GM18498 (cell line): ENCODE data around the gene PCAT6.
"Not testable (repeated sequence)": the region's sequence is repeated elsewhere in the genome, so short reads cannot be mapped to it uniquely, and the experiment has no call there.

Experiments used
- ATAC-seq: cut with Tn5 transposase; IDR thresholded peaks from one replicate; pipeline ENCODE4 v1.9.1; 2021; ENCODE audit warnings: mild to moderate bottlenecking, moderate library complexity; ENCODE audit not compliant: unreplicated experiment

Gene PCAT6

GRCh38 chr1:202806845-202807450 is 3.8 kb upstream of the PCAT6 start:
- ATAC-seq = no peak

GRCh38 chr1:202807451-202807925 is 3.3 kb upstream of the PCAT6 start:
- no peak for ATAC-seq

GRCh38 chr1:202807926-202808757 is 2.6 kb upstream of the PCAT6 start, which contains the start of gene KDM5B:
KDM5B (minus strand) TSS chr1:202808421; CDS start chr1:202808305, 116 bp downstream.
- ATAC-seq = no peak

GRCh38 chr1:202809597-202810159 is 1.1 kb upstream of the PCAT6 start:
- no peak for ATAC-seq

GRCh38 chr1:202810193-202810614 is 550 bp upstream of the PCAT6 start:
- ATAC-seq = no peak

GRCh38 chr1:202811296-202812175 is 782 bp downstream of the PCAT6 start:
- ATAC-seq = peak; percentile 16

- no peak for ATAC-seq
Observed at GRCh38 chr1:202812176-202813026, 1.6 kb downstream of the PCAT6 start.

GRCh38 chr1:202815120-202815519 is 4.4 kb downstream of the PCAT6 start:
- no peak for ATAC-seq

GRCh38 chr1:202818819-202819218 is 8.1 kb downstream of the PCAT6 start:
- no peak for ATAC-seq

- ATAC-seq = no peak
Observed at GRCh38 chr1:202821467-202821866, 10.7 kb downstream of the PCAT6 start.

- no peak for ATAC-seq
Observed at GRCh38 chr1:202825748-202826147, 15.0 kb downstream of the PCAT6 start.

- ATAC-seq = not testable (repeated sequence)
Observed at GRCh38 chr1:202829223-202829622, 18.5 kb downstream of the PCAT6 start.

- ATAC-seq = no peak
Observed at GRCh38 chr1:202831906-202832305, 21.2 kb downstream of the PCAT6 start.

GRCh38 chr1:202834771-202835547 is 24.2 kb downstream of the PCAT6 start:
- no peak for ATAC-seq

- no peak for ATAC-seq
Observed at GRCh38 chr1:202835548-202836072, 24.9 kb downstream of the PCAT6 start.

- no peak for ATAC-seq
Observed at GRCh38 chr1:202836623-202837403, 26.1 kb downstream of the PCAT6 start.

- ATAC-seq = no peak
Observed at GRCh38 chr1:202837746-202838262, 27.1 kb downstream of the PCAT6 start.

GRCh38 chr1:202843081-202843480 is 32.3 kb downstream of the PCAT6 start:
- ATAC-seq = no peak
